HG03460 (cell line): Measurements from ENCODE around the gene PTPRG.

ENCODE experiments used
- ATAC-seq: cut with Tn5 transposase; IDR thresholded peaks from one replicate; pipeline ENCODE4 v1.9.1; 2021; ENCODE audit not compliant: unreplicated experiment

The PTPRG gene

DNA sequence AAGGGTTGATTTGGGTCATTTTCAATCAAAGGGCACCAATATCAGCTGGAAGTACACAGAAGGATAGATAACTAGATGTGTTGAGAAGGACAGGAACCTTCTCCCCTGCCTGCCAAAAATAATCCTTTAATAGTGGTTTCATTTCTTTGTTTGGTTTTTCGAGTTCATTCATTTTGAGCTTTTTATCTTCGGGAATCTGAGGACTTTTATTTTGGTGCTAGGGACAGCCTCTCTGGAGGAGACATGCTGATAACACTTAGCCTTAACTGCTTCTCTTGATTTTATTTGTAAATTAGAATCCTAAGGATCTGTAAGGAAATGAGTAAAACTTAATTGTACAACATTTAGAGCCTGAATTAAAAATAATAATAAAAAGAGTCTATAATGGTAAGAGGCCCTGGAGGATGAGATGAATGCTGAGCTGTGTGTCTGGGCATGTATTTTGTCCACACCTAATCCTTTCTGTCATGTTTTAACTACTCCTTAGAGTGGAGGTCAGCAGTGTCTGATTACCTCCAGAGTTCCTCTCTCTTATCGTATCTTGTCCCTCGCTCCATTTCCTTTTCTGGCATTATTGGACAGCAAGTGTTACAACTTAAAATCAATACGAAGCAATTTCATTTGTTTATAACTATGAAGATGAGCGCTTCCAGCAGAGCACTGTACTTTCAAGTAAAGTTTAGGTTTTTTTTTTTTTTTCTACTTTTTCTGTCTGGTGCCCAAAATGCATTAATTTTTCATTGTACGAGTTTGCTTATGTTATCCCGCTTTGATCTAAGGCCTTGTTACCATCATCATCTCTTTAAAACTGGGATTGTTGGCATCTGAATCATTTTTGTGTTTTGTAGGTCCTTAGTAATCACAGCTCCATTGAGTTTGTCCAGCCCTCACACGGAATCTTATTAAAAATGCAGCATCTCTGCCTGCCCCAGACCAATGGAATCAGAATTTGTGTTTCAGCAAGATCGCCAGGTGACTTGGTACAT is 22.8 kb downstream of the PTPRG start:
- no peak for ATAC-seq

DNA sequence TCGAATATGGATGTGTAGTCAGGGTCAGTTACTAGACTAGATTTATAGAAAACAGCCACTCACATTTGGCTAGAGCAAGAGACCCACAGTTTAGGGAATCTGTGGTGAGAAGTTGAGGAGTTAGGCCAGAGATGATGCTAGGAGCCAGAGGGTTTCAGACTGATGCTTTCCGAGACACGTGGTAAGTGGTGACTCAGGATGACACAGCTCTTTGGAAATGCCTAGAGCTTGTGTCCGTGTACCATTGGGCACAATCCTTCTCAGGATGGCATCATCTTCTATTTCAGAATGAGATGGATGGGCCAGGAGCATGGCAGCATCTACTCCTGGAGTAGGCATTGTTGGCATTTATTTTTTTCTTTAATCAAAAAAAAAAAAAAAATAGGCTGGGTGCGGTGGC is 28.5 kb downstream of the PTPRG start:
- no peak for ATAC-seq

DNA sequence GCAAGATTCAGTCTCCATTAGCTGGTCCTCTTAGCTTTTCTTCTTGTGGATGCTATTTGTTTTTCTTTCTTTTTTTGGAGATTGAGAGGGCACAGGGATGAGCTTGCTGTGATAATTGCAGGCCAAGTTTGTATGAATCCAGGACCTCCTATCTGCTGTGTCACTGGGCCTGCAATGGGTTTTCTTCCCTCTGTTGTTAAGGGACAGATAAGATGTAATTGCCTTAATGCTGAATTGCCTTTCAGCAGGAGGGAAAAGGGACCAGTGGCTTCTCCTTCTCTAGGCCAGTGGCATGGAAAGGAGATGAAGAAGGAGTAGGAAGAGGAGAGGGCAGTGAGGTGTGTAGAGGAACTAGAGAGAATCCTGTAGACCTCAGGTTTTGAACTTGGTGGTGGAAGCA is 29.9 kb downstream of the PTPRG start:
- no peak for ATAC-seq

DNA sequence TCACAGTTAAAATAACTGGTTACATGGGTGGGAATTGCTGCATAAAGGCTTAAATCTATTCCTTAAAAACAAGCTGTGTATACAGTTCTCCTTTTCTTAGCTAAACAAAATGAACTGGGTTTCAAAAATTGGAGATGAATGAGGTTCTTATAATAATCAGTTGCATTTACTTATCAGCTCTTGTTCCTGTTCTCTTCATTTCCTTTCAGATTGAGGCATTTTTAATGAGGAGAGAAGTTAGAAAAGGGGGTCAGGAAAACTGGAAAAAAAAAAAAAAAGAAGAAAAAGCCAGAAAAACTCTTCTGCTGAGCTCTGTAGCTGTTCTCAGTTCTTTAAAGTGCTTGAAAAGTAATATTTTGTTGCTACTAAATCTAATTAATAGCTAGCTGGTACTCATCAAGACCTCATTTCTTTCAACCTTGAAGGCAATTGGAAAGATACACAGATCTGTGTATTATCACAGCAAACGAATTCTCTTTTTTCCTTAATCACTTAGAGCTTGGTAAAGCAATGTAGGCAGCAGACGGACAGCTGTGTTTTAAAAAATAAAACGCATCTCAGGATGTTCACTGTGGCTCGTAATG is 32.2 kb downstream of the PTPRG start:
- ATAC-seq = no peak

DNA sequence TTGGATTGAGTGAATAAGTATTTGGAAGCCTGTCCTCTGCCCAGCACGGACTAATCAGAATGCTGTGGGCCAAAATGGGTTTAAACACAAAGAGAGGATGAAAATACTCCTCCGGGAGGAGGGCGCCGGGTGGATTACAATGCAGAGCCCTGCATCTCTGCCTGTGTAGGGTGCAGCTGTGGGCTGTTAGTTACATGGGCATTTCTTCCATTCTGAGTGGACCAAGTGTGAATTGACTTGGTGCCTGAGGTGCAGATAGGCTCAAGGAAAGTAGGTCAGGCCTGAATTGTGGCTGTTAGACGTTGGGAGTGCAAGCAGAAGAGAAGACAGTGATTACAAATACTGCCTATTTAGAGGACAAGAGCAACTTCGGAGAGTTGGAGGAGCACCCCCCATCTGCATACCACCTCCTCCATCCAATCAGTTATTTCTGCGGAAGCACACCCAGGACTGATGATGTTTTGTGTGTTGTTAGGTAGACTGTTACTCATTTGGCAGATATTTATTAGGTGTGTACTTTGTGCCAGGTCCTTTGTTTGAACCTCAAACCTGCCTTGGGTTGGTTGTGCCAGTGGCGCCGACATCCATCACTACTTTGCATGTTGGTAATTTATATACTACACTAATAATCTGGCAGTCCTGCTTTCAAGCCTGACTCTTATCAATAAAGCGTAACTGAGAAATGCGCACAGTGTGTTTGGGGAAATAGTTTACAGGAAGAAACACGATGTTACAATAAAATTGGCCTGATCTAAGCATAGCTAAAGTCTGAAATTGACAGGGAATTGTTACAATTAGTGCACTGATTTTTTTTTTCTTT is 33.0 kb downstream of the PTPRG start:
- ATAC-seq = no peak

DNA sequence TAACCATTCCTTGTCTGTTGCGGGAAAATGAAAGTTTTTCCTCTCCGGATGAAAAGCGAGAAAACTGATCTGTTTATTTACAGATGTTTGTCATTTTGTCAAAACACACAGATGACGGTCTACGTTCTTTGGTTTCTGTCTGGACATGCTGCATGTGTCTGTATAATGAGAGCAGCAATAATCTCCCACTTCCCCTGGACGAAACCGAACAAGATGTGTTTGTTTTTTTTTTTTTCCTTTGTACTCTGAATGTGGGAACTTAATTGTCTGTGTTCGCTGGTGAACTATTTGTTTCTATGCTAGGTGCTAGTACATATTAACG is 33.6 kb downstream of the PTPRG start:
- ATAC-seq = no peak

DNA sequence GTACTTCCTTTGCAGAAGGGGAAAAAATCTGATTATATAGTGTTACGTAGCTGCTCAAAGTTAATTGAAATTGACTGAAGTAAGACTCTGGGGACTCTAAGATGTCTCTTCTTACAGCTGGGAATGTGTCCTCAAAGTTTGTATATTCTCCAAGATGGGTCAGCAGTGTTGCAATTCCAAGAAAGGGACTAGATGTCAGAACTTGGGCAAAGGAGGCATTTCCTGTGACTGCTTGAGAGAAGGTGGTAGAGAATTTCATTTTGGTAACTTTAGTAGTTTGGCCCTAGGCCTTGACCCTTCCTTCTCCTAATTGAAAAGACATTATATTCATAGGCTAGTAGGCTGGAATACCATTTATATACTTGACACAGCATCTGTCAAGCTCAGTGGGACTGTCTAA is 33.9 kb downstream of the PTPRG start:
- ATAC-seq = no peak

DNA sequence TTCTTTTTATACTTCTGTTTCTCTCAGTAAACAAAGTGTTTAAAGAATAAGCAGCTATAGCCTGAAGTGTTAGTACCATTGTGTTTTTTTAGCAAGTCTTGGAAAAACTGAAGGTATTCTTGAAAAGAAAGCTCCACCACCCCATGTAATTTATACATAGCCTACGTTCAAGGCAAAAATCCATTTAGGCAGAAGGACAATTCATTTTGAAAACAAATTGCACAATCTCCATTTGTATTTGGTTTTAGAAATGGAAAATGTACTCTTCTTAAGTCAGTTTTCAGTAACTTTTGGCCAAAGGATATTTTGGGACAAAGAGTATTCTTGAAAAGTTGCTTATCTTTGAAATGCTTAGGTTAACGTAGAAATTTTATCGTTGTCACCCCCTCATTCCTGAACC is 34.5 kb downstream of the PTPRG start:
- no peak for ATAC-seq

DNA sequence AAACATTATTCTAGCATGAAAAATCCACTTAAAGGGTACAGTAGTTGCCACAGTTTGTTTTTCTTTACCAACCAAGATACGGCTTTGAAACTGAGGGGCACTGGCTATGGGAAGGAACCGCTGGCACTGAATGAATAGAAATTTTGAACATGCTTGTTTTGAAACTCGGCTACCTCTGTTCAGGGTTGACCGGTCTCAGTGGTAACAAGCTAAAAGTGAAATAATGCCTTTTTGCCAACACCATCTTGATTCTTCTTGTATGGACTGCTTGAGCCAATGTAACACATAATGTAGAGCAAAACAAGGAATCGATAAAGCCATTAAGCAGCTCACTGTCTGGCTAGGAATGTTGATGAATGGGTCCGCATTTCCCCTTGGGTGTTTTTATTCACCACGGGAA is 36.5 kb downstream of the PTPRG start:
- ATAC-seq = no peak

DNA sequence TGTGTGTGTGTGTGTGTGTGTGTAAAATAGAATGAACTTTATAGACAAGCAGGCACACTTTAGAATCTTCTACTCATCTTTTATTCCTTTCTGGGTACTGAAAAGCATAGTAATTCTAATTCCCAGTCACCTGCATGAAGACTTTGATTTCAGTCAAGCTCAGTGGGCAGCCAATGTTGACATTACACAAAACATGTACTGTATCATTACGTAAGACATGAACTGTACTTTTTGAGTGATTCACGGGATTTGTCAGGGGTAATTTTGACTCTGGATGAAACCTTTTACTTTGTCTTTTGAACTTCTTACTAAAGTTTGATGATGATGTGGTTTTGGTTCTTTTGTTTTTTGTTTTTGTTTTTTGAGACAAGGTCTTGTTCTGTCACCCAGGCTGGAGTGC is 38.8 kb downstream of the PTPRG start:
- ATAC-seq = no peak

DNA sequence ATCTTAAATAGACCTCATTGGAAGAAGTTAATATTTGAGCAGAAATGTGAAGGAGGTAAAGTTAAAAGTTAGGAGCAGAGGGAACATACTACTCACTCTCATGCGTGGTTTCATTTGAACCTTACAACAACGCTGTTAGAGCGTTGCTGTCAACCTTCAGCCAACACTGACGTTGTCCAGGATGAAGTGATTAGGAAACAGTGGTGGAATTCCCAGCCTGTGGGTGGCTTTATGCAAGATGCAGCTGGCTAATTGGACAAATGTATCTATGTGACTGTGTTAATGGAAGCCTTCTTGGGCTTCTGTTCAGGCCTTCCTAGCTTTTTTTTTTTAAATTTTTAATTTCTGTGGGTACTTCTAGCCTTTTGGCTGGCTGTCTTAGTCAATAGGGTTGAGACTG is 40.5 kb downstream of the PTPRG start:
- ATAC-seq = no peak

DNA sequence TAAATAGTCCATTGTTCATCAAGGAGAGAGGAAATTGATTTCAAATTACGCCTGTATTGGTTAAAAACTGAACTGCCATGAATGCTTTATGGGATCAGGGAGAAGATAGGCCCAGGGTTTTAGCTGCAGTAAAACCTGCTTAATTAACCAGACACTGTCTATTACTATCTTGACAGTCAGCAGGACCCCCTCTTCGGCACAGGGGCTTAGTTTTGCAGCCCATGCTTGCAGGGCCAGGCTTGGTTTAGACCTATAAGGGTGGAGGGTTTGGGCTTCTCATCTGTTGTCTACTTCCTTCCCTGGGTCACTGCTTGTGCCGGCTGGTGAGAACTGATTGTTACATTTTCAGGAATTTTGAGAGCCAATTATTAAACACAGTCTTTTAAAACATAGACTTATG is 41.1 kb downstream of the PTPRG start:
- no peak for ATAC-seq

DNA sequence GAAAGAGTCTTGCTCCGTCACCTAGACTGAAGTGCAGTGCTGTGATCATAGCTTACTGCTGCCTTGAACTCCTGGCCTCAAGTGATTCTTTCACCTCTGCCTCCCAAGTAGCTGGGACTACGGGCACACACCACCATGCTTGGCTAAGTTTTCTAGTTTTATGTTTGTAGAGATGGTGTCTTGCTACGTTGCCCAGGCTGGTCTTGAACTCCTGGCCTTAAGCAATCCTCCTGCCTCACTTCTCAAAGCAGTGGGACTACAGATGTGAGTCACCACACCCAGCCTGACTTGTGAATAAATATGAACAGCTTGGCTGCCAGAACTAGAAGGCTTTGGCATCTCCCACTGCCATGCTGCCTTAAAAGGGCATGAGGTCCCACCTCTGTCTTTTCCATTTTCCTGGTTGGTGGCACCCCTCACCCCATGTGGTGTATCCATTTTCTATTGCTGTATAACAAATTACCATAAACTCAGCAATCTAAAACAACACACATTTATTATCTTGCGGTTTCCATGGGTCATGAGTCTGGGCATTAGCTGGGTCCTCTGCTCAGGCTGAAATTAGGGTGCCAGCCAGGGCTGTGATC is 44.3 kb downstream of the PTPRG start:
- ATAC-seq = no peak

DNA sequence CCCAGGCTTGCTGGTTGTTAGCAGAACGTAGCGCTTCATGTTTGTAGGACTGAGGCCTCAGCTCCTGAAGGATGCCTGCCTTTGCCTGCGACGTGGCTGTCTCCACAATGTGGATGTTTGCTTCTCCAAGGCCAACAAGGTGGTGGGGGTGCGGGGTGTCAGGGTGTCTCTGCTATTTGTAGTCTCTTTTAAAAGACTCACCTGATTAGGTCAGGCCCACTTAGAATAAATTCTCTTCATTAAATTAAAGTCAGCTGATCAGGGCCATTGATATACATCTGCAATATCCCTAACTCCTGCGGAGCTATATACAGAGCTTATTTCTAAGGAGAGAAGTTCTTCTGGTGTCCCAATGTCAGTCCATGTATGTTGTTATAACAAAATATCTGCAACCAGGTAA is 44.8 kb downstream of the PTPRG start:
- no peak for ATAC-seq

DNA sequence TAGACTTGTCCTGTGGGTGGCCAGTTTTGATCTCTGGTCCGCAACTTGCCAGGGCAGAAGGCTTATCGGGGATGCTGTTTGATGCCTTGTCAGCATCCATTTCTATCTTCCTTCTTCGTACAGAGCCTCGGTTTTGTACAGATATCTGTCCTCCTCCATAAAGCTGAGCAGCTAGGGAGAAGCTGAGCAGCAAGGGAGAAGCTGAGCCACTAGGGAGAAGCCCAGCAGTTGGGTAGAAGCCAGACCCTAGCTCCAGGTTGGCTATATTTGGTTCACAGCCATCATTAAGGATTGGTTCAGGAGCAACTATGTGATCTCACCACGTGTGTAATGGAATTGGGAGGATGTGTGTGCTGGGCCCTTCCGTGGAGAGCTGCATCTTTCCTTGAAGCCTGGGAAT is 46.7 kb downstream of the PTPRG start:
- no peak for ATAC-seq

DNA sequence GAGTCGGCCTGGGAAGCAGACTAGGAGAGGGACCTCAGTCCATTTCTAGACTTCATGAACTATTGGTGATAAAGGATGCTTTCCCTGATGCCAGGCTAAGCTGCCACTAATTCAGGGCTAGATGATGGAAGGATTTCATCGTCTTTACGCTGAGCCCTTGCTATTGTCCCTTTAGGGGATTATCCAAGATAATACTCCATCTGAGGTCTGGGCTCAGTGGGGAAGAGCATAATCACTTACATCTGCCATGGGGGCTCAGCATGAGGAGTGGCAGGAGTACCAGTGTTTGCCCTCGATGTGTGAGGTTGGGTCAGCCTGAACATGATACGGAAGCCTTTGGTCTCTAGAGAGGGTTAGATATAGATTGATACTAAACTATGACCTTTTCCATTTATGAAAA is 47.3 kb downstream of the PTPRG start:
- no peak for ATAC-seq

DNA sequence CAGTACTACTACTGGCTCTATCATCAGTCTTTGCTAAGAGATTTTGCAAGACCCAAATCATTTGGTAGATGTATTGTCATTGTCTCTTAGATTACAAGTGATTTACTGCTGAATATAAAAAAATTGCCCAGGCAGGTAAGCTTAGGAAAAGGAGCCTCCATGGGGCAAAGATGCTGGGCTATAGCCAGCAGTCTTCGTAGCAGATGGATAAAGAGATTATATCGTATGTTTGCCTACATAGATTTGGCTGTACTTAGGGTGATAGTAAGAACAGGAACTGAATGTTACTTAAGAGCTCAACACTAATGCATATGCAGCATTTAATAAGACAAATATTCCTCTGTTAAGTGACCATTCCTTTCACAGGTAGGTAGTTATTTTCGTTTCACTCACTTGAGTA is 48.9 kb downstream of the PTPRG start:
- no peak for ATAC-seq

DNA sequence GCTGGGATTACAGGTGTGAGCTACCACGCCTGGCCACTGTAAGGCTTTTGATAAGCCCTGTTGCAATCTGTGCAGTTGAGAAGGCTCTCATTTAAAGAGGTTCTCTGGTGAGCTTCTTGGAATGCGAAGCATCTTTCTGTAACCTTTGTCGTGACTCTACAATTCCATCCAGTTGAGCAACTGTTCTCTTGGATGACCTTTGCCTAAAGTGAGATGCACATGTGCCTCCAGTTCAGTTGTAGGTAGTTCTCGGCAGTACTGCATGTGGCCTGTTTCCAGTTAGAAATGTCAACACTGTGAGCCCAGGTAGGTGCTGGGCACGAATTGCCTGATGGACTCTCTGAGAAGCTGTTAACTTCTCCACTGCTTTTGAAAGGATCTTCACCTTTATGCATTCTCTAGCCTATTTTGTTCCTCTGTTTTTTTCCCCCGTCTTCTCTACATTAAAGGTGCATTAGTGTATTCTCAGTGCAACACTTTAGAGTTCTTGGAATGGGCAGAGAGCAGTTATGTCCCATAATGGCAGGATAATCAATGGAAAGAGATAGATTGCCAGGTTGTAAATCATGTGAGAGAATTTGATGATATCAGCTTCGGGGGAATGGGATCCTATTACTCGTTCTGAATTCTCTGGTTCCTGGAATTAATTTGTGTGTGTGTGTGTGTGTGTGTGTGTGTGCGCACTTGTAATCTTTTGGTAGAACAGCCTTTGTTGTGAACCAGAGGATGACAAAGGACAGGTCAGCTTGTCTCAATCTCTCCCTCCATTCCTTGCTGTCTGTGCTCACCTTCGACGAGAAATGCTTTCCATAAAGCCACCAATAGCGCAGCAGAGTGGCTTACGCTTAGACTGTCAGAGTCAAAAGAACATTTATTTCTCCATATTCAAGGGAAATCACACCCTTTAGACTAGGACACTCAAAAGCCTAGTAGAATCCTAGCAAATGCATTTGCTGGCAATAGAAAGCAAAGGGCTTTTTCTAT is 51.1 kb downstream of the PTPRG start:
- ATAC-seq = no peak

DNA sequence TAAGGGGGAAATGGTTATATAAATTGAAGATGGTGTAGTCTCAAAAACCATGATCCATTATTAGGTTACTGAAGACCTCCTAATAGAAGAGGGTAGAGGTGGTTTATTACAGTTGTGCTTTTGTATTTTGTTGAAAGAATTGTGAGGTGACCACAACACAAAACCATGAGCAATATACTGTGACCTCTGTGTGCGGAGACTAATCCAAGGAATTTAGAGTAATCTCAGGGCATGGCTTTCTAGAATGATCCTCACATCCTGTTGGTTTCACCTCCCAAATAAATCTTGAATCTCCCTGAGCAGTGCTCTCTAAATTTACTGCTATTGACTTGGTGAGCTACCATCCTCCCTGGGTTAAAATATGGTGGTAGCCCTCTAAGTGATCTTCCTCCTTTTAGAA is 52.3 kb downstream of the PTPRG start:
- no peak for ATAC-seq

DNA sequence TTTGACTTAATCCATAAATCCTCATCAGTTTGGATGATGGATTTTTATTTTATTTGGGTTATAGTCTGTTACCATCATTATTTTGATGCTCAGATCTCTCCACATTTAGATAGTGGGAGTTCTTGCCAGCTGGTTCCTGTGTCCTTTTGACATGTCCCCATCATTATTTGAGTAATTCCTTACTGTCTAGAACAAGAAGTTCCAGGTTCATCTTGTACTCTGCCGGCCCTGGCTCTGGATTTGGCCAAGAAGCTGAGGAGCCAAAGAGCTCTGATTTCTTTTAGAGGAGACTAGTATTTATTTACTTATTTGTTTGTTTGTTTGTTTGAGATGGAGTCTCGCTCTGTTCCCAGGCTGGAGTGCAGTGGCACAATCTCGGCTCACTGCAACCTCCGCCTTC is 54.3 kb downstream of the PTPRG start:
- ATAC-seq = no peak
